H7 (cell line): ENCODE results near the gene TAOK1. TPM values are rescaled to one million over a fixed set of nuclear protein-coding genes. Genes with fewer than 3 reads are reported as not detected.

Source experiments
- DNase-seq: peaks from one replicate; pipeline ENCODE4 v3.0.0; 2012
- H3K27me3 ChIP-seq: 2 replicates; pipeline ENCODE4 v1.6.0; 2011; ENCODE audit warnings: mild to moderate bottlenecking, low read length; ENCODE audit not compliant: control insufficient read depth, insufficient read depth
- H3K36me3 ChIP-seq: replicated peaks from 2 replicates; pipeline ENCODE4 v1.5.1; 2011; ENCODE audit warnings: low read length; ENCODE audit not compliant: control insufficient read depth, insufficient read depth
- H3K4me3 ChIP-seq: 2 replicates; pipeline ENCODE4 v1.5.1; 2011; ENCODE audit warnings: low read depth, mild to moderate bottlenecking, control low read depth, low read length, moderate library complexity; ENCODE audit not compliant: insufficient read depth
- total RNA-seq: library from RNA; depleted of rRNA; stranded (reverse); fragments of >200 nt; shearing (Covaris generic); gene quantifications from 2 replicates; pipeline ENCODE4 v1.2.3, GENCODE V29; 2014; rRNA removed

Gene TAOK1
- total RNA-seq, 1 experiment from 2014 or later: 27.4 TPM

DNA sequence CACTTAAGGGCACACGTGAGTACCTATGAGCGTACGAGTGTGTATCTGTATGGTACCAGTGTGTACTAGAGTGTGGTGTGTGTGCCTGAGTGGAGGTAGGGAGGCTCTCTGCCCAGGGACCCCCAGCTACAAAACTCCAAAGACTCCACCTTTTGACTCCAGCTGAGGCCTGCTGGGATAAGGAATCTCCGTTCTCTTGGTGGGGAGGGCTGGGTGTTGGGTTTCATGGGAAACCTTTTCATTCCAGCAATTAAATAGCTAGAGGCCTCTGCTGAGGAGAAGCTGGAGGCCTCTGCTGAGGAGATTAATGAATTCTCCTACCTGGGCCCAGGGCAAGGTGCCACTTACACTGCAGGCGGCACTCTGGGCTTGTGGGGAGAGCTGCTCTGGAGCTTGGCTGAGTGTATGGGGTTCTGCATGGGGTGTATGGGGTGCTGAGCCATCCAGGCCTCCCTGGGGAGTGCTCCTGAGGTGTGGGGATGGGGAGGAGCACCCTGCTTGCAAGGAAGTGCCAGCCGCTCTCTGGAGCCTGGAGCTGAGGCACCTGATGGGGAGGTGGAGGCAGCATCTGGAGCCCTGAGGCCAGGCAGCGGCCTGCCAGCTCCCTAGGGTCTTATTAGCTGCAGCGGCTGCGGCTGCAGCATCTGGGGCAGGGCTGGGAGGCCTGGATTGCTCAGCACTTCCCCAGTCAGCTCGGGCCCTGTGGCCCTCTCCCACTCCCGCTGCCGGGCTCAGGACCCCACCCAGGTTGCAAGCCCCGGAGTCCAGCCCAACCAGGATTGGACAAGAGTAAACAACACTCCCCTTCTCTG lies 207.4 kb downstream of the TAOK1 start:
- H3K36me3 ChIP-seq: no peaks in the 10 kb centered on the region
- H3K4me3 ChIP-seq: no peak overlapping the region
- peak; percentile 68 for DNase-seq
- peaks cover 15% of the 10 kb centered on the region for H3K27me3 ChIP-seq

Other genes starting within 250 kb of the TAOK1 start
- gene MYO18A, start 210.0 kb upstream of the TAOK1 start, total RNA-seq: 13.5 and 16.6 TPM in 2 replicates
- not detected in 2 replicates for gene CRYBA1, start 143.5 kb upstream of the TAOK1 start, total RNA-seq
- 36.9 and 49.4 TPM in 2 replicates for gene NUFIP2, start 96.2 kb upstream of the TAOK1 start, total RNA-seq
- 1.7 TPM in 2 replicates for gene ABHD15, start 176.7 kb downstream of the TAOK1 start, total RNA-seq
- gene TP53I13, start 178.3 kb downstream of the TAOK1 start, total RNA-seq: 42.9 and 45.8 TPM in 2 replicates
- gene GIT1, start 199.3 kb downstream of the TAOK1 start, total RNA-seq: 40.3 and 46.1 TPM in 2 replicates
- 11.1 and 11.9 TPM in 2 replicates for gene ANKRD13B, start 202.8 kb downstream of the TAOK1 start, total RNA-seq
- gene CORO6, start 232.5 kb downstream of the TAOK1 start, total RNA-seq: 3.9 and 6.9 TPM in 2 replicates